ENCODE measurements around the gene LYPD6B. TPM values are rescaled to one million over a fixed set of nuclear protein-coding genes. Genes with fewer than 3 reads are reported as not detected.

The LYPD6B gene
- total and polyA plus RNA-seq, 4 donors: 0.13 to 0.59 (median 0.14) TPM

- TF ChIP-seq ZBTB33 (IDR thresholded peaks at IDR 0.05): no peak
These were observed 132.4 kb downstream of the LYPD6B start (continued) for GRCh38 chr2:149170911-149171310.

GRCh38 chr2:149173220-149173619, 134.7 kb downstream of the LYPD6B start:
- WGBS: 80% methylated on average over 3 of the region's 3 CpGs
- H3K36me3 ChIP-seq (ENCODE audit: control insufficient read depth in 4 of 4, insufficient read depth in 3 of 4, low read depth in 1 of 4, low read length in 3 of 4): no peaks in the 10 kb centered on the region
- H3K4me1 ChIP-seq (ENCODE audit: control insufficient read depth in 4 of 4, insufficient read depth in 4 of 4, low read length in 3 of 4): no peaks in the 10 kb centered on the region
- H3K4me3 ChIP-seq (ENCODE audit: low read depth in 1 of 3, low read length in 3 of 3): no peak overlapping the region
- no peak for DNase-seq (ENCODE audit: low spot score)
- H3K27me3 ChIP-seq (ENCODE audit: control insufficient read depth in 4 of 4, insufficient read depth in 4 of 4, low read length in 3 of 4): peaks cover 0 to 5% (median 0%) of the 10 kb centered on the region in 4 donors
- H3K9ac ChIP-seq (ENCODE audit: low read depth in 1 of 2, low read length in 2 of 2): no peak overlapping the region
- no peak for TF ChIP-seq JUND (IDR thresholded peaks at IDR 0.05)
- TF ChIP-seq FOXA1 (IDR thresholded peaks at IDR 0.05): no peak
- TF ChIP-seq ZBTB33 (IDR thresholded peaks at IDR 0.05): no peak
- no peak for TF ChIP-seq TAF1 (conservative IDR thresholded peaks at IDR 0.05)
- TF ChIP-seq EGR1 (IDR thresholded peaks at IDR 0.05; ENCODE audit: low read depth in 2 of 2): no peak
- TF ChIP-seq REST (IDR thresholded peaks at IDR 0.05): no peak
- no peak for TF ChIP-seq RAD21 (IDR thresholded peaks at IDR 0.05)
- no peak for TF ChIP-seq GABPA (IDR thresholded peaks at IDR 0.05 in 1 of 2, conservative IDR thresholded peaks at IDR 0.05 in 1 of 2)
- no peak for TF ChIP-seq CTCF (IDR thresholded peaks at IDR 0.05; ENCODE audit: low read depth, low read length, missing input control)
- no peak for TF ChIP-seq RXRA (IDR thresholded peaks at IDR 0.05)
- TF ChIP-seq HNF4A (conservative IDR thresholded peaks at IDR 0.05): no peak
- no peak for TF ChIP-seq FOXA2 (IDR thresholded peaks at IDR 0.05)
- no peak for TF ChIP-seq ATF3 (IDR thresholded peaks at IDR 0.05)
- TF ChIP-seq SP1 (IDR thresholded peaks at IDR 0.05): no peak
- TF ChIP-seq HNF4G (IDR thresholded peaks at IDR 0.05): no peak
- TF ChIP-seq YY1 (IDR thresholded peaks at IDR 0.05): no peak
- TF ChIP-seq MAX (IDR thresholded peaks at IDR 0.05): no peak
- TF ChIP-seq NR2F2 (IDR thresholded peaks at IDR 0.05): no peak
- peaks cover 0 to 5% (median 1%) of the 10 kb centered on the region in 4 donors for H3K9me3 ChIP-seq (ENCODE audit: control insufficient read depth in 4 of 4, low read length in 3 of 4)
- no peak overlapping the region for H3K27ac ChIP-seq (ENCODE audit: low read depth in 1 of 2, low read length in 2 of 2)
